Rectal smooth muscle tissue (tissue), 1 donor: ENCODE data around the gene CKS1B.
"Not testable (repeated sequence)": the region's sequence is repeated elsewhere in the genome, so short reads cannot be mapped to it uniquely, and the experiment has no call there.

ENCODE experiments used
- H3K27ac ChIP-seq: one replicate; pipeline ENCODE4 v1.7.0; 2013; ENCODE audit warnings: low read depth, low read length, inconsistent platforms
- H3K27me3 ChIP-seq: one replicate; pipeline ENCODE4 v1.7.0; 2013; ENCODE audit warnings: low read length; ENCODE audit not compliant: control insufficient read depth, insufficient read depth
- H3K36me3 ChIP-seq: one replicate; pipeline ENCODE4 v1.7.0; 2013; ENCODE audit warnings: low read length; ENCODE audit not compliant: control insufficient read depth, insufficient read depth
- H3K4me1 ChIP-seq: one replicate; pipeline ENCODE4 v1.7.0; 2013; ENCODE audit warnings: low read length; ENCODE audit not compliant: control insufficient read depth, insufficient read depth
- H3K4me3 ChIP-seq: one replicate; pipeline ENCODE4 v1.7.0; 2013; ENCODE audit warnings: low read length
- H3K9ac ChIP-seq: one replicate; pipeline ENCODE4 v1.7.0; 2013; ENCODE audit warnings: low read length

Gene CKS1B

DNA sequence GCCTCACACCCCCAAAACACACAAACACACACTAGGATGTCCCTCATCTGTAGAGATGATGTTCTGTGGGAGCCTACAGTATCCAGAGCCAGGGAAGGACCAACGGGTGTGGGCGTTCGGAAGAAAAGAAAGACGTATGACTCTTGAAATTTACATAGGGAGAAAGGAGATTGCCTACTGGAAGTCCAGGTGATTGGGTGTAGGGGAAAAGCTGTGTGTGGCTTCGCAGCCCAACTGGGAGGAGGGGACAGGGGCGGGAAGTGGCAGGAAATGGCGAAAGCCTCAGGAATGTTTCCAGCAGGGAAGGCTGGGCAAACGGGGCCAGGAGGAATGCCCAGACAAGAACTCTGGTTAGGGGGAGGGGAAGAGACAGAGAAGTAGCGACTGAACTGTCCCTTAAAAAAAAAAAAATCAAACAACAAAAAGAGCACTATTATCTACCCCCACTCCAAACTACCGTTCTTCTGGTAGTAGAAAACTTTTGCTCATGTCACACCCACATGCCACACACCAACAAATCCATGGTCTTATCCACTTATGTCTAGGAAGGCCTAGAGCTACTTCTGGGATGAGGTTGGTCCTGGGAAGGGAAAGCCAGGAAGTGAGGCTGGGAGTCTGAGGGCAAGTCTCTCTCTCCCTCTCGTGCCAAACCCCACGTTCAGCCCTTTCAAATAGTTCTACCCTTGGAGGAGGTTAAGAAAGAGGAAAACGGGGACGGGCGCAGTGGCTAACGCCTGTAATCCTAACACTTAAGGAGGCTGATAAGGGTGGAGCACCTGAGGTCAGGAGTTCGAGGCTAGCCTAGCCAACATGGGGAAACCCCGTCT lies 1.8 kb upstream of the CKS1B start:
- Histone ChIP-seq H3K27ac (peak overlapping the region; percentile 98), H3K27me3 (no peaks in the 10 kb centered on the region), H3K36me3 (peaks cover 9% of the 10 kb centered on the region), H3K4me3 (peak overlapping the region; percentile 88), H3K9ac (peak overlapping the region; percentile 51), H3K4me1 (peaks cover 28% of the 10 kb centered on the region)

DNA sequence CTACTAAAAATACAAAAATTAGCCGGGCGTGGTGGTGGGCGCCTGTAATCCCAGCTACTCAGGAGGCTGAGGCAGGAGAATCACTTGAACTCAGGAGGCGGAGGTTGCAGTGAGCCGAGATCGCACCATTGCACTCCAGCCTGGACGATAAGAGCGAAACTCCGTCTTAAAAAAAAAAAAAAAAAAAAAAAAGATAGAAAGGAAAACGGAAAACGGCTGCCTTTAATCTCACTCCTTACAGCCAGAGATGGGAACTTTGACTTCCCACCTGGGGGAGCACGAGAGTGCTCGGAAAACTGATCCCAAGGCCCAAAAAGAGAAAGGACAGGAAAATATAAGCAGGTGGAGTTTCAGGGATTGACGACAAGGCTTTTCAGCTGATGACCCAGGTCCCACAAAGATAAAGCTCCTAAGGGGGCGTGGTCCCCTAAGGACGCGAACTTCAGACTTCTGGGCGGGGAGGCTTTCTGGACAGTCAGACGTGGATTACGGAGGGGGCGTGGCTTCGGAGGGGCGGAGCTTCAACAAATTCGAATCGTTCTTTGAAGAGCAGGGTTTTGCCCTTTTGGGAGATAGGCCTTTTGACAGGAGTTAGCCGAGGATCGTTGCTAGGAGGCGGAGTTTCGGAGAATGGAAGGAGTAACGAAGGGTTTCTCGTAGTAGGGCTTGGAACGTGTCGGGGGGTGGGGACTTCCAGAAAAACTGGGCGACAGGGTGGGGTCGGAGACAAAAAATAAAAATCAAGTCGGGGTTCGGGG lies 958 bp upstream of the CKS1B start:
- peaks cover 28% of the 10 kb centered on the region for H3K4me1 ChIP-seq

DNA sequence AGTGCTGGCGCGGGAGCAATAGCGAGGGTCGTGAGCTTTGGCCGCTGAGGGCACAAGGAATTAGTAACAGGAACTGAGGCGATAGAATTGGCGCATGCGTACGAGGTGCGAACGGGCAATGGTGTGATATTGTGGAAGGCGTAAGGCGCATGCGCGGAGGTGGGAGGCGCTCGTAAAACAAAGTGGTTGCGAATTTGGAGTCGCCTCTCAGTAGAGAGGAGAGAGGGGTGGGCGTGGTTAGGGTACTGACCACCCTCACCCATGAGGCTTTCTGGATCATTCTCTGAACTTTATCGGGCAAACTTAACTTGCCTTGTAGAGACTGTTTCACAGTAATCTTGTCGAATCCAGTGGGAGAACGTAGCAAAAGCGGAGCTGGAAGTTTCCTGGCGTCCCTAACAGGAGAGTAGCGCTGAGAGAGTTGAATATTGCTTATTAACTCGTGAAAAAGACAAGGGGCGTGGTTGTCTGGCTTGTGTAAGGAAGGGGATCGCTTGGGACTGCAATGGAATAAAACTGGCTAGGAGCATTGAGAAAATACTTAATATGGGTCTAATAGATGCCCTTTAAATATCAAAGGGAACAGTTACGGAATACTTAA lies 427 bp downstream of the CKS1B start:
- peaks cover 25% of the 10 kb centered on the region for H3K4me1 ChIP-seq

More for the DNA sequence above, 958 bp upstream of the CKS1B start:
- Histone ChIP-seq H3K4me3 (peak overlapping the region; percentile 88), H3K9ac (peak overlapping the region; percentile 92), H3K27ac (peak overlapping the region; percentile 98), H3K27me3 (no peaks in the 10 kb centered on the region), H3K36me3 (peaks cover 2% of the 10 kb centered on the region)

DNA sequence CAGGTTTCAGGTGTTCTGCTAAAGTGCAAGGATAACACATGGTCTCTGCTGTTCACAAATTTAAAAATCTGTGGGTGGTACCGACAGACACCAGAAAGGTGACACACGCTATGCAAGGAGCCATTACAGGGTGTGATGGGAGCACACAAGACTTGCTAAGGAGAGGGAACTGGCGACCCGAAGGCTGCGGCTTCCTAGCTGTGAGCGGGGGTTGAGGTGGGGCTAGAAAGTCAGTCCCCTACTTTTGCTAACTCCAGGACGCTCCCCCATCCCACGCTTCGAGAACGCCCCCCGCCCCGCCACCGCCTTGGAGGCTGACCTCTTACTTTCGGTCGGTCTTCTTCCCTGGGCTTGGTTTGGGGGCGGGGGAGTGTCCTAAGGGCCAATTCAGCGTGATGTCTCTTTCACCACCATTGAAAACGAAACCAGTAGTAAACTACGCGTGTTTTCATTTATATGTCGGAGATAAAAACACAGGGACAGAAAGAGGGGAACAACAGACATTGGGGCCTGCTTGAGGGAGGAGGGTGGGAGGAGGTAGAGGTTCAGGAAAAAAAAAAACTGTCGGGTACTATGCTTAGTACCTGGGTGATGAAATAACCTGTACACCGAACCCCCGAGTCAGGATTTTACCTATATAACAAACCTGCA lies 1.1 kb downstream of the CKS1B start:
- no peaks in the 10 kb centered on the region for H3K36me3 ChIP-seq
- H3K27ac ChIP-seq: peak overlapping the region; percentile 93
- H3K4me3 ChIP-seq: peak overlapping the region; percentile 75
- no peaks in the 10 kb centered on the region for H3K27me3 ChIP-seq
- peak overlapping the region; percentile 77 for H3K9ac ChIP-seq
- peaks cover 21% of the 10 kb centered on the region for H3K4me1 ChIP-seq

More for the DNA sequence above, 427 bp downstream of the CKS1B start:
- Histone ChIP-seq H3K27ac (peak overlapping the region; percentile 93), H3K27me3 (no peaks in the 10 kb centered on the region), H3K4me3 (peak overlapping the region; percentile 75), H3K9ac (peak overlapping the region; percentile 77), H3K36me3 (no peaks in the 10 kb centered on the region)

DNA sequence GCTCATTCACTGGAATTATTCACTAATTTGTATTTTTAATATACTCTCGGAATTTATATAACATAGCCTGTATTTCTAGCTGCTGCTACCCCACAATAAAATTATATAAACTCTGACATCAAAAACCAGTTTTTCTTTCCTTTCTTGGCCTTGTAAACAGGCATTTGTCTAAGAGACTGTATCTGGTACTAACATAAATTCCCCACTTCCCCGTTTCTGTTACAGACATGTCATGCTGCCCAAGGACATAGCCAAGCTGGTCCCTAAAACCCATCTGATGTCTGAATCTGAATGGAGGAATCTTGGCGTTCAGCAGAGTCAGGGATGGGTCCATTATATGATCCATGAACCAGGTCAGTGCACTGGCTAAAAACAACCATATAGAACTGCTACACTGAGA lies 3.3 kb downstream of the CKS1B start:
- H3K27ac ChIP-seq, H3K4me3 ChIP-seq, H3K9ac ChIP-seq, H3K27me3 ChIP-seq, H3K36me3 ChIP-seq: not testable (repeated sequence)
- H3K4me1 ChIP-seq: peaks cover 11% of the 10 kb centered on the region

DNA sequence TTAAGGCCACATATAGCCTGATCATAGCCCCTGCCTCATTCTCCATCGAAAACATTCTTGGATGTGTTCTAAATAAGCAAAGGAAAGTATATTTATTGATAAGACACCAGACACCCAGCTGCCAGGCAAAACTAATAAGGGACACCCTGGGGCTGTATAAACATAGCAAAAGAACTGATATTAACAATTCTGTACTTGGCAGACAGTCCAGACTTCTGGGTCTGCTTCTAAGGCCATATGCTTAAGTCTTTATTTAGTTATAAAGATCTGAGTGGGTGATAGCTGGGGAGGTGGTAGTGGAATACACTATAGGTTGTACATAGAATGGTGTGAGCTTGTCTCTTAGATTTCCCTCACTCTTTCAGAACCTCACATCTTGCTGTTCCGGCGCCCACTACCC lies 3.9 kb downstream of the CKS1B start:
- no peaks in the 10 kb centered on the region for H3K27me3 ChIP-seq
- no peak overlapping the region for H3K27ac ChIP-seq
- H3K4me3 ChIP-seq: no peak overlapping the region
- H3K36me3 ChIP-seq: no peaks in the 10 kb centered on the region
- H3K9ac ChIP-seq: no peak overlapping the region
- H3K4me1 ChIP-seq: peaks cover 6% of the 10 kb centered on the region

DNA sequence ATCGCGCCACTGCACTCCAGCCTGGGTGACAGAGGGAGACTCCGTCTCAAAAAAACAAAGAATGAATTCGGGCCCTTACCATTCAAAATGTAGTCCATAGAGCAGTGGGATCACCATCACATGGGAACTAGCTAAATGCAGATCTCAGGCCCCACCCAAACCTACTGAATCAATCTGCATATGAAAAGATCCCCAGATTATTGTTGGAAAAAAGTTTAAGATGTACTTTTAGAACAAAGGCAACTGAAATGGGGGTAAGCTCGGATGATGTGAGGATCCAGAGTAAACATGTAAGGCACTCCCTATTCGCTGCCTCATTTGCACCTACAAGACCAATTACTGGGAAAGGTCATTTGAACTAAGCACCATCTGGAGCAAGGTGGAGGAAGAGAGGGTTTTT lies 7.9 kb downstream of the CKS1B start:
- Histone ChIP-seq H3K4me1 (peaks cover 6% of the 10 kb centered on the region), H3K4me3 (peak overlapping the region; percentile 72), H3K27ac (no peak overlapping the region), H3K27me3 (no peaks in the 10 kb centered on the region), H3K36me3 (no peaks in the 10 kb centered on the region), H3K9ac (no peak overlapping the region)

DNA sequence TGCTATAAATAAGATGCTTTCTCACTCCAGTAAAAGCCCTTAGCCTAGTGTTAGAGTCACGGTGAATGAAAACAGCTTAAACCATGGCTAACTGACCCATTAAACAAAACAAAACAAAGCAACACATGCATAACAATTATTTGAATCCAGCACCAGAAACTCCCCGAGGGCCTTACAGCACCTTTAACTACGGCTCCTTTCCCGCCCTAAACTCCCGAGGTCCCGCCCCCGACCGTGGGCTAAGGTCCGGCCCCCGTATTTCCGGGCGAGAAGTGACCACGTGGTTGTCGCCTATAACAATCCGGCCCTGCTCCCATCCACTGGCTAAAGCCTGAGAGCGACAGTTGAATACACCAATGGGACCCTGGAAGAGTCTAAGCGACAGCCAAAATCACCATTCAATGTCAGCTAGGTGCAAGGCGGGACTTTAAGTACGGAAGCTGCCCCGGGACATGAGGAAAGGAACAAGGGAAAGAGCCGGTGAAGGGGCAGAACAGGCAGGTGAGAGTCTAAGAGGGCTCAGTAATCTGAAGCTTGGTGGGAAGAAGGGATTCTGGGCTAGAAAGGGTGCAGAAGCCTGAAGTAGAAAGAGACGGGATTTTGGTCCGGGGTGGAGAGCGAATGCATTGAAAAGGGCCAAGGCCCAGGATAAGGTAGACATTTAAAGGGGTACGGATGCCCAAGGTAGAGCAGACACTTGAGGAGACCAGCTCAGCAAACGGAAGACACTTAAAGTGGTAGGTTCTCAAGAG lies 8.6 kb downstream of the CKS1B start, which contains the start of gene FLAD1:
TSS of gene FLAD1 (plus strand) at position 448 of the 752 bp plus-strand sequence. CDS start 351 bp downstream, outside the sequence.
- no peaks in the 10 kb centered on the region for H3K27me3 ChIP-seq
- H3K36me3 ChIP-seq: peaks cover 3% of the 10 kb centered on the region
- H3K27ac ChIP-seq: peak within 1 kb of the TSS; percentile 8
- peak within 1 kb of the TSS; percentile 78 for H3K4me3 ChIP-seq
- H3K9ac ChIP-seq: peak within 1 kb of the TSS; percentile 20
- peaks cover 6% of the 10 kb centered on the region for H3K4me1 ChIP-seq

DNA sequence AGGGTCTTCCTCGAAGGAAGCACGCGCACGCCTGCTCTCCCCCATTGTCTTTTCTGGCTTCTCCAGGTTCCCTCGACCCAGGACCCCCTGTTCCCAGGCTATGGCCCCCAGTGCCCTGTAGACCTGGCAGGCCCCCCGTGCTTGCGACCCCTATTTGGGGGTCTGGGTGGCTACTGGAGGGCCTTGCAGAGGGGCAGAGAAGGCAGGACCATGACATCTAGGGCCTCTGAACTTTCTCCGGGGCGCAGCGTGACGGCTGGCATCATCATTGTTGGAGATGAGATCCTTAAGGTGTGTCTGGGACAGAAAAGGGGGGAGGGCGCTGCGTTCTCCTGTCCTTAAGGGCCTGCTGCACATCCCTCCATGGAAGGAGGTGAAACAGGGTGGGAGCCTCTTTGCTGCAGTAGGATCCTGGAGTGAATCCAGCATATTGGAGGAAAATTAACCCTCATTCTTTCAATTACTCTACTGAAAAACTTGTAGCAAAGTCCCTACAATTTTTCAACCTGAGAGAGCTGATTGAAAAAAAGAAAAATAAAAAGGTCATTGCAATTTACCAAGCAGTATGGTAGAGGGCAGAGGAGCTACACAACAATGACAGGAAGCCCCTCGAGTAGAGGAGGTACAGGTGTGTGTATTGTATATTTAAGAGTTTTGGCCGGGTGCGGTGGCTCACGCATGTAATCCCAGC lies 9.4 kb downstream of the CKS1B start:
- Histone ChIP-seq H3K27me3 (no peaks in the 10 kb centered on the region), H3K4me3 (peak overlapping the region; percentile 78), H3K27ac (peak overlapping the region; percentile 8), H3K36me3 (peaks cover 4% of the 10 kb centered on the region), H3K4me1 (peaks cover 6% of the 10 kb centered on the region), H3K9ac (no peak overlapping the region)

DNA sequence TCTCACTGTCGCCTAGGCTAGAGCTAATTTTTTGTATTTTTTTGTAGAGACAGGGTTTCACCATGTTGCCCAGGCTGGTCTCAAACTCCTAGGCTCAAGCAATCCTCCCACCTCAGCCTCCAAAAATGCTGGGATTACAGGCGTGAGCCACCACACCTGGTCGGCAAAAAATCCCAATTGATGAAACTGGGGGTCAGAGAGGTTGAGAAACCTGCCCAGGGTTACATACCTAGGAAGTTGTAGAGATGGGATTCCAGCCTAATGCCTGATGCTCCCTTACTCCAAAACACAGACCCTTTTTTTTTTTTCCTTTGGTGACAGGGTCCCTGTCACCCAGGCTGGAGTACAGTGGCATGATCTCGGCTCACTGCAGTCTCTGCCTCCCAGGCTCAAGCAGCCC lies 12.3 kb downstream of the CKS1B start:
- not testable (repeated sequence) for H3K4me1 ChIP-seq, H3K36me3 ChIP-seq, H3K9ac ChIP-seq

DNA sequence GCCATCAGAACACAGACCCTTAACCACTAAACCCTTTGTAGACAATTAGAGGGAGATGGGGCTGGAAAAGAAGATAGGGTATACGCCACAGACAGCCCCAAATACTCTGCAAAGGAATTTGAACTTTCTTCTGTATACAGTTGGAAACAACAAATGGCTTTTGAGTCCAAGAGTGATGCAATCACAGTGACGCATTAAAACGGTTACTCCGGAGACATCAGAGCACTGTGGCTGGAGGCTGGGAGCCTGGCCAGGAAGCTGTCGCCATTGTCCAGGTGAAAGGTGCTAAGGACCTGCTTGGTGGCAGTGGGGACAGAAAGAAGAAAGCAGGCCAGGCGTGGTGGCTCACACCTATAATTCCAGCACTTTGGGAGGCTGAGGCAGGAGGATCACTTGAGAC lies 12.8 kb downstream of the CKS1B start:
- Histone ChIP-seq H3K4me1 (peaks cover 6% of the 10 kb centered on the region), H3K36me3 (peaks cover 8% of the 10 kb centered on the region), H3K27ac (no peak overlapping the region), H3K9ac (no peak overlapping the region), H3K27me3 (no peaks in the 10 kb centered on the region), H3K4me3 (no peak overlapping the region)

More for the DNA sequence above, 12.3 kb downstream of the CKS1B start:
- not testable (repeated sequence) for H3K4me3 ChIP-seq, H3K27me3 ChIP-seq, H3K27ac ChIP-seq
